ENCODE measurements around the gene ZDHHC11B.
A peak's percentile ranks its signal among the peaks of the same experiment; 100 is the strongest.

Gene ZDHHC11B

DNA sequence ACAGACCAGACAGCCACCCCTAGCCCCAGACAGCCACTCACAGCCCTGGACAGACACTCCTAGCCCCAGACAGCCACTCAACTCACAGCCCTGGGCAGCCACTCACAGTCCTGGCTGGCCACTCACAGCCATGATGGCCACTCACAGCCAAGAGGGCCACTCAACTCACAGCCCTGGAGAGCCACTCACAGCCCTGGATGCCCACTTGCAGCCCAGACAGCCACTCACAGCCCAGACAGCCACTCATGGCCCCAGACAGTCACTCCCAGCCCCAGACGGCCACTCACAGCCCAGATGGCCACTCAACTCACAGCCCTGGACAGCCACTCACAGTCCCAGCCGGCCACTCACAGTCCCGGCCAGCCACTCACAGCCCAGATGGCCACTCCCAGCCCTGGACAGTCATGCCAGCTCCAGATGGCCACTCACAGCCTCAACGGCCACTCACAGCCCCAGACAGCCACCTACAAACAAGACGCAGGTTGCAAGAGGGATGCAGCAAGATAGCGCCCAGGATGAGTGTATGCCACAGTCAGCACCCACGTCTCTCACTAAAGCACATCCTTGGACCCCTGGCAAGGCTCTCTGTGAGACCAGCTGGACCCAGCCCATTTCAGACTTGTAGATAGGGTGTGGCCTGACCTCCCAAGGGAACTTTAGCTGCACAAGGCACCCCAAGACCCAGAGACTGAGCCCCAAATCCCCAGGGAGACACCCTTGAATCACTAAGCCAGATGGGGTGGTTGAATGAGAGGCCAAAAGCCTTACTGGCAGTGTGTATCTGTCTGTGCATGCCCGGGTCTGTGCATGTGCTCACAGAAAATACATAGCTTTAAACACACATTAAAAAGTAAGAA, 22.4 kb downstream of the ZDHHC11B start:
- Histone ChIP-seq H3K27ac (ENCODE audit: low read depth, low read length) (no peak overlapping the region), H3K27me3 (ENCODE audit: control insufficient read depth in 5 of 5, insufficient read depth in 4 of 5, low read length in 5 of 5) (no peaks in the 10 kb centered on the region), H3K4me3 (ENCODE audit: low read depth in 1 of 5, low read length in 5 of 5) (no peak overlapping the region), H3K9ac (ENCODE audit: low read length in 5 of 5) (no peak overlapping the region), H3K36me3 (ENCODE audit: control insufficient read depth in 5 of 5, insufficient read depth in 5 of 5, low read length in 5 of 5) (peaks cover 0 to 19% (median 0%) of the 10 kb centered on the region in 5 donors), H3K4me1 (ENCODE audit: control insufficient read depth in 5 of 5, insufficient read depth in 5 of 5, low read length in 5 of 5) (peaks cover 15 to 29% (median 25%) of the 10 kb centered on the region in 5 donors), H3K9me3 (ENCODE audit: control insufficient read depth in 5 of 5, low read length in 5 of 5) (no peaks in the 10 kb centered on the region)

GRCh38 chr5:761059-761771, 23.3 kb downstream of the ZDHHC11B start:
- Histone ChIP-seq H3K27ac (ENCODE audit: low read depth, low read length) (no peak overlapping the region), H3K9me3 (ENCODE audit: control insufficient read depth in 5 of 5, low read length in 5 of 5) (no peaks in the 10 kb centered on the region), H3K9ac (ENCODE audit: low read length in 5 of 5) (no peak overlapping the region), H3K36me3 (ENCODE audit: control insufficient read depth in 5 of 5, insufficient read depth in 5 of 5, low read length in 5 of 5) (peaks cover 0 to 12% (median 0%) of the 10 kb centered on the region in 5 donors), H3K4me3 (ENCODE audit: low read depth in 1 of 5, low read length in 5 of 5) (no peak overlapping the region), H3K4me1 (ENCODE audit: control insufficient read depth in 5 of 5, insufficient read depth in 5 of 5, low read length in 5 of 5) (peaks cover 15 to 37% (median 26%) of the 10 kb centered on the region in 5 donors), H3K27me3 (ENCODE audit: control insufficient read depth in 5 of 5, insufficient read depth in 4 of 5, low read length in 5 of 5) (no peaks in the 10 kb centered on the region)

GRCh38 chr5:760363-761058, 24.0 kb downstream of the ZDHHC11B start:
- Histone ChIP-seq H3K27ac (ENCODE audit: low read depth, low read length) (no peak overlapping the region), H3K4me3 (ENCODE audit: low read depth in 1 of 5, low read length in 5 of 5) (no peak overlapping the region), H3K27me3 (ENCODE audit: control insufficient read depth in 5 of 5, insufficient read depth in 4 of 5, low read length in 5 of 5) (no peaks in the 10 kb centered on the region), H3K9me3 (ENCODE audit: control insufficient read depth in 5 of 5, low read length in 5 of 5) (no peaks in the 10 kb centered on the region), H3K9ac (ENCODE audit: low read length in 5 of 5) (no peak overlapping the region), H3K4me1 (ENCODE audit: control insufficient read depth in 5 of 5, insufficient read depth in 5 of 5, low read length in 5 of 5) (peaks cover 15 to 39% (median 26%) of the 10 kb centered on the region in 5 donors), H3K36me3 (ENCODE audit: control insufficient read depth in 5 of 5, insufficient read depth in 5 of 5, low read length in 5 of 5) (peaks cover 0 to 7% (median 0%) of the 10 kb centered on the region in 5 donors)

DNA sequence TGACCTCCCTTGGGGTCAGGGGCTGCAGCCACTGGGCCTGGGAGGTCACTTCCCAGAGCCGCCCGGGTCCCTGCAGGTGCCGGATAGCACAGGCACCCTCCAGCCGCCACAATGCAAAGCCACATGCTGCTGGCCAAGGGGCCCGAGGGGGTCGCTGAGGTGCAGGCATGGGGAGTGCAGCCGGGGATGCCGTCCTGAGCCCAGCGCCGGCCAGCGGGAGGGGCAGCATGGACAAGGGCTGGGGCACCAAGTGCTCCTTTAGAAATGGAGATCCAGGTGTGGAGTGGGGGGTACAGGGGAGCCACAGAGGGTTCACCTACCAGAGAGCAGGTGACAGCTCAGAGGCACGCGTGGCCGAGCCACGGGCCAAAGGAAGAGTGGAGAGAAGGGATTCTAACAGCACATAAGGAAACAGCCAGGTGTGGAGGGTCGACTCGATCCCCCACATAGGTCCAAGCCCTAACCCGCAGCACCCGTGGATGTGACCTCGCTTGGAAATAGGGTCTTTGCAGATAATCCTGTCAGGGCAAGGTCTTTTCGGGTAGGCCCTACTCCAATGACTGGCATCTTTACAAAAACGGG, 24.7 kb downstream of the ZDHHC11B start:
- Histone ChIP-seq H3K27me3 (ENCODE audit: control insufficient read depth in 5 of 5, insufficient read depth in 4 of 5, low read length in 5 of 5) (no peaks in the 10 kb centered on the region), H3K4me1 (ENCODE audit: control insufficient read depth in 5 of 5, insufficient read depth in 5 of 5, low read length in 5 of 5) (peaks cover 15 to 39% (median 26%) of the 10 kb centered on the region in 5 donors), H3K36me3 (ENCODE audit: control insufficient read depth in 5 of 5, insufficient read depth in 5 of 5, low read length in 5 of 5) (peaks cover 0 to 6% (median 0%) of the 10 kb centered on the region in 5 donors), H3K9me3 (ENCODE audit: control insufficient read depth in 5 of 5, low read length in 5 of 5) (no peaks in the 10 kb centered on the region), H3K9ac (ENCODE audit: low read length in 5 of 5) (no peak overlapping the region), H3K27ac (ENCODE audit: low read depth, low read length) (no peak overlapping the region), H3K4me3 (ENCODE audit: low read depth in 1 of 5, low read length in 5 of 5) (no peak overlapping the region)

DNA sequence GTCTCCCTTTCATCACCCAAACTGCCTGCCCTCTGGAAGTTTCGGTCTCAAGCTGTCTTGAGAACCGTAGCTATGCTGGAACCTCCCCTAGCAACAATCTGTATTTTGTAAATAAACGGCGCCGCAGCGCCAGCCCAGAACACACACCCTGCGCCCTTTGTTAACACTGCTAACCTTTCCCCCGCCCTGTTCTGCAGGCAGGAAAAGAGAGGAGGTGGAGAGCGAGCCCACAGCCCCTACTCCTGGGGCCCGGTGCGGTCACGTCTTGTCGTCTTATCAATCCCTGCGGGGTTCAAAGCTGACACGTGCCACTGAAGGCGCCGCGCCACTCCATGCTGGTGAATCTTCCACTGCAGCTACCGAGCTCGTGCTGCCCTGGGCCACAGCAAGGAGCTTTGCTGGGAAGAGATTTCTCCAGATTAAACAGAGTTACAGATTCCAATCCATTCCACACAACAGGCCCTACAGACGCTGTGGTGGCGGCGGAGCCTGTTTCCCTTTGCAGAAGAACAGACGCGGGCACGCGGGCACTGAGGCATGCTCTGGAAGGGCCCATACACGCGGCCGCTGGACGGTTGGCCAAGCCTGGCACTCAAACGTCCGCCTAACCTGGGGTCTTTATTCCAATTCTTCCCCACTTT, 25.3 kb downstream of the ZDHHC11B start:
- Histone ChIP-seq H3K9me3 (ENCODE audit: control insufficient read depth in 5 of 5, low read length in 5 of 5) (no peaks in the 10 kb centered on the region), H3K9ac (ENCODE audit: low read length in 5 of 5) (peak overlapping the region in 3 of 5 donors; percentile 4 to 54 (median 10)), H3K27ac (ENCODE audit: low read depth, low read length) (no peak overlapping the region)

GRCh38 chr5:758698-759053, 25.9 kb downstream of the ZDHHC11B start:
- Histone ChIP-seq H3K27ac (ENCODE audit: low read depth, low read length) (no peak overlapping the region), H3K27me3 (ENCODE audit: control insufficient read depth in 5 of 5, insufficient read depth in 4 of 5, low read length in 5 of 5) (no peaks in the 10 kb centered on the region), H3K4me1 (ENCODE audit: control insufficient read depth in 5 of 5, insufficient read depth in 5 of 5, low read length in 5 of 5) (peaks cover 15 to 39% (median 26%) of the 10 kb centered on the region in 5 donors), H3K4me3 (ENCODE audit: low read depth in 1 of 5, low read length in 5 of 5) (peak overlapping the region in 4 of 5 donors; percentile 9 to 56 (median 39)), H3K36me3 (ENCODE audit: control insufficient read depth in 5 of 5, insufficient read depth in 5 of 5, low read length in 5 of 5) (no peaks in the 10 kb centered on the region), H3K9me3 (ENCODE audit: control insufficient read depth in 5 of 5, low read length in 5 of 5) (no peaks in the 10 kb centered on the region), H3K9ac (ENCODE audit: low read length in 5 of 5) (peak overlapping the region in 2 of 5 donors; percentile 10 to 54)

More for the DNA sequence above, 25.3 kb downstream of the ZDHHC11B start:
- Histone ChIP-seq H3K4me1 (ENCODE audit: control insufficient read depth in 5 of 5, insufficient read depth in 5 of 5, low read length in 5 of 5) (peaks cover 15 to 39% (median 26%) of the 10 kb centered on the region in 5 donors), H3K4me3 (ENCODE audit: low read depth in 1 of 5, low read length in 5 of 5) (peak overlapping the region in 3 of 5 donors; percentile 9 to 56 (median 37)), H3K36me3 (ENCODE audit: control insufficient read depth in 5 of 5, insufficient read depth in 5 of 5, low read length in 5 of 5) (peaks cover 0 to 4% (median 0%) of the 10 kb centered on the region in 5 donors), H3K27me3 (ENCODE audit: control insufficient read depth in 5 of 5, insufficient read depth in 4 of 5, low read length in 5 of 5) (no peaks in the 10 kb centered on the region)

- Histone ChIP-seq H3K27ac (ENCODE audit: low read depth, low read length) (no peak overlapping the region), H3K9ac (ENCODE audit: low read length in 5 of 5) (peak overlapping the region in 1 of 5 donors; percentile 54), H3K4me3 (ENCODE audit: low read depth in 1 of 5, low read length in 5 of 5) (peak overlapping the region in 2 of 5 donors; percentile 37 to 56)
Measured at GRCh38 chr5:757931-758697, 26.4 kb downstream of the ZDHHC11B start.

GRCh38 chr5:757346-757930, 27.1 kb downstream of the ZDHHC11B start:
- Histone ChIP-seq H3K9ac (ENCODE audit: low read length in 5 of 5) (no peak overlapping the region), H3K36me3 (ENCODE audit: control insufficient read depth in 5 of 5, insufficient read depth in 5 of 5, low read length in 5 of 5) (no peaks in the 10 kb centered on the region), H3K27me3 (ENCODE audit: control insufficient read depth in 5 of 5, insufficient read depth in 4 of 5, low read length in 5 of 5) (no peaks in the 10 kb centered on the region), H3K27ac (ENCODE audit: low read depth, low read length) (no peak overlapping the region), H3K4me3 (ENCODE audit: low read depth in 1 of 5, low read length in 5 of 5) (peak overlapping the region in 1 of 5 donors; percentile 6), H3K4me1 (ENCODE audit: control insufficient read depth in 5 of 5, insufficient read depth in 5 of 5, low read length in 5 of 5) (peaks cover 15 to 39% (median 26%) of the 10 kb centered on the region in 5 donors), H3K9me3 (ENCODE audit: control insufficient read depth in 5 of 5, low read length in 5 of 5) (no peaks in the 10 kb centered on the region)

More at GRCh38 chr5:757931-758697, 26.4 kb downstream of the ZDHHC11B start:
- H3K4me1 ChIP-seq (ENCODE audit: control insufficient read depth in 5 of 5, insufficient read depth in 5 of 5, low read length in 5 of 5): peaks cover 15 to 39% (median 26%) of the 10 kb centered on the region in 5 donors
- no peaks in the 10 kb centered on the region for H3K27me3 ChIP-seq (ENCODE audit: control insufficient read depth in 5 of 5, insufficient read depth in 4 of 5, low read length in 5 of 5)
- H3K9me3 ChIP-seq (ENCODE audit: control insufficient read depth in 5 of 5, low read length in 5 of 5): no peaks in the 10 kb centered on the region
- no peaks in the 10 kb centered on the region for H3K36me3 ChIP-seq (ENCODE audit: control insufficient read depth in 5 of 5, insufficient read depth in 5 of 5, low read length in 5 of 5)
